AG04449 (cell line): ENCODE measurements around the gene TMEM204.

Source experiments
- CTCF ChIA-PET: fragments of 350-600 bp; formaldehyde crosslinking; extraction: SDS; loops from one replicate; lab custom pipeline; 2021; ENCODE audit warnings: antibody characterized with exemption; lab: Yijun Ruan, JAX
- POLR2A ChIA-PET: fragments of 400-600, 350-600 bp; formaldehyde crosslinking; extraction: SDS; loops from one replicate; lab custom pipeline; 2020; ENCODE audit warnings: antibody characterized with exemption, inconsistent platforms; lab: Yijun Ruan, JAX
- DNase-seq: peaks from one replicate; pipeline ENCODE4 v3.0.0-alpha.2; 2010; ENCODE audit warnings: low read depth, low spot score
- H3K4me3 ChIP-seq: 2 replicates; pipeline ENCODE4 v1.5.1; 2011; ENCODE audit warnings: low read depth, mild to moderate bottlenecking, control low read depth, low read length
- TF ChIP-seq, protein P1 (sequence below): IDR thresholded peaks from one replicate; pipeline ENCODE4 v1.5.1; 2011; ENCODE audit warnings: mild to moderate bottlenecking, moderate library complexity, low read length, control low read depth, inconsistent platforms; ENCODE audit not compliant: insufficient read depth; ENCODE audit errors: missing control alignments

TMEM204 gene

DNA sequence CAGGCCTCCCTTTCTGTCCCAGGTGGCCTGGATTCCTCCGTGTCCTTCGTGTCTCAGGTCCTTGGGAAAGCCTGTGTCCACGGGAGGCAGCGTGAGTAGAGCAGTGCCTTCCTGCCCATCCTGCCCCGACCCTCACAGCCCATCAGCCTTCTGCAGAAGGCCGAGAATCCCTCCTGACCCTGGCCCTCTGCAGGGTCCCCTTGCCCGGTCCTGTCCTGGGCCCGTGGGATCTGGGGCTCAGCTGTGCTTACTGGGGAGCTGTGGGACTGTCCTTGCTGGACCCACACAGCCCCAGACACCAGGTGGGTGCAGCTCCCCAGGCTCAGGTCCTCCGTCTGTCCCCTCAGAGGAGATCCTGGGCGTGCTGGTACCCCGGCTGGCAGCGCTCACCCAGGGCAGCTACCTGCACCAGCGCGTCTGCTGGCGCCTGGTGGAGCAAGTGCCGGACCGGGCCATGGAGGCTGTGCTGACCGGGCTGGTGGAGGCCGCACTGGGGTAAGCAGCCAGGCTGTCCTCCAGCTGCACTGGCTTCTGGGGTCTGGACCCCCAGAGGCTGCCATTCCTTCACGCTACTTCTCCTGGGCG is 36.4 kb upstream of the TMEM204 start:
- CTCF ChIA-PET, result no interaction called here
- no peak overlapping the region for H3K4me3 ChIP-seq
- TF ChIP-seq, protein P1, sequence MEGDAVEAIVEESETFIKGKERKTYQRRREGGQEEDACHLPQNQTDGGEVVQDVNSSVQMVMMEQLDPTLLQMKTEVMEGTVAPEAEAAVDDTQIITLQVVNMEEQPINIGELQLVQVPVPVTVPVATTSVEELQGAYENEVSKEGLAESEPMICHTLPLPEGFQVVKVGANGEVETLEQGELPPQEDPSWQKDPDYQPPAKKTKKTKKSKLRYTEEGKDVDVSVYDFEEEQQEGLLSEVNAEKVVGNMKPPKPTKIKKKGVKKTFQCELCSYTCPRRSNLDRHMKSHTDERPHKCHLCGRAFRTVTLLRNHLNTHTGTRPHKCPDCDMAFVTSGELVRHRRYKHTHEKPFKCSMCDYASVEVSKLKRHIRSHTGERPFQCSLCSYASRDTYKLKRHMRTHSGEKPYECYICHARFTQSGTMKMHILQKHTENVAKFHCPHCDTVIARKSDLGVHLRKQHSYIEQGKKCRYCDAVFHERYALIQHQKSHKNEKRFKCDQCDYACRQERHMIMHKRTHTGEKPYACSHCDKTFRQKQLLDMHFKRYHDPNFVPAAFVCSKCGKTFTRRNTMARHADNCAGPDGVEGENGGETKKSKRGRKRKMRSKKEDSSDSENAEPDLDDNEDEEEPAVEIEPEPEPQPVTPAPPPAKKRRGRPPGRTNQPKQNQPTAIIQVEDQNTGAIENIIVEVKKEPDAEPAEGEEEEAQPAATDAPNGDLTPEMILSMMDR, result no peak
- no peak for DNase-seq
- POLR2A ChIA-PET, result no interaction called here

DNA sequence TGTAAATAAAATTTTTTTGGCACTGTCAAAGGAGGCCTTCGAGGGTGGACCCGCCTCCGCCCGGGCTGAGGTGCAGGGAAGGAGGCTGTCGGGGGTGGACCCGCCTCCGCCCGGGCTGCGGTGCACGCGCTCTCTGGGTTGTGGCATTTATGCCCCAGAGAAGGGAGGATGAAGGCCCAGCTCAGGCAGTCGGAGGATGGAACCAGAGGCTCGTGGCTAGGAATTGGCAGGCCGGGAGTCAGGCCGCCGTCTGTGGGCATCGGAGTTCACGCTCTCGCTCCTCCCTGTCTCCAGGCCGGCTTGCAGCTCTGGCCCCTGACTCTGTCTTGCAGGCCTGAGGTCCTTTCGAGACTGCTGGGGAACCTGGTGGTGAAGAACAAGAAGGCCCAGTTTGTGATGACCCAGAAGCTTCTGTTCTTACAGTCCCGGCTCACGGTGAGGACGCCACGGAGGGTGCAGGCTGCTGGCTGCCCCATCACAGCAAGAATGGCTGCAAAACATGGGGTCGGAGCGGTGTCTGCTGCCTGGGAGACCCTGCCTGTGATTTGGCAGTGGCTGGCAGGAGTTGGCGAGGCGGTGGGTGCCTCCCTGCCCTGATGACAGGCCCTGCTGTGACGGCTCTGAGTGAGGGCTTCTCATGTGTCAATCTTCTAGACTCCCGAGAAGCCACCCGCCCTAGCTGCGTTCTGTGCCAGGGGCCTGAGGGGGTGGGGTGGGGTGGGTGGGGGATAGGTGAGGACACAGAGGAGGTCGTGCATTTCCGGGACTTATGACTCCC is 34.4 kb upstream of the TMEM204 start:
- no peak overlapping the region for H3K4me3 ChIP-seq
- no peak for DNase-seq
- TF ChIP-seq, protein P1, result no peak
- ChIA-PET CTCF (no interaction called here), POLR2A (no interaction called here)

- no peak for DNase-seq
- TF ChIP-seq, protein P1, result no peak
- ChIA-PET CTCF (no interaction called here), POLR2A (no interaction called here)
- H3K4me3 ChIP-seq, result no peak overlapping the region
Measured at GRCh38 chr16:1499756-1500464, 33.6 kb upstream of the TMEM204 start.

- TF ChIP-seq, protein P1, result no peak
- POLR2A ChIA-PET, result no interaction called here
Measured at GRCh38 chr16:1500465-1501150, 32.9 kb upstream of the TMEM204 start.

DNA sequence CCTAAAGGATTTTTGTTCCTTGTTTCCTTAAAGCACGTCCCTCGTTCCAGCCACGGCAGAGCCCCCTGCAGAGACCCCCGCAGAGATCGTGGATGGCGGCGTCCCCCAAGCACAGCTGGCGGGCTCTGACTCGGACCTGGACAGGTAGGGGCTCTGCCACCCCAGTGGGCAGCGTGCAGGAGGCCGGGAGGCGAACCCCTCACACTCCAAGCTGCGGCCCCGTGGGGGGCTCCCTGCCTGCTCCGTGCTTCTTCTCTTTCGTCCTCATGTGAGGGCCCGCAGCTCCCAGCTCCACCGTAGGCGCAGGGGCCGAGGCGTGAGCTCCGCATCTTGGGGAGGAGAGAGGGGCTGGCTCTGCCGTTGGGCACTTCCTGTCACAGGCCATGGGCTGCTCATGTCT is 31.8 kb upstream of the TMEM204 start:
- POLR2A ChIA-PET, result no interaction called here
- TF ChIP-seq, protein P1, result no peak
- CTCF ChIA-PET, result no interaction called here
- DNase-seq, result no peak
- H3K4me3 ChIP-seq, result no peak overlapping the region

More at GRCh38 chr16:1500465-1501150, 32.9 kb upstream of the TMEM204 start:
- CTCF ChIA-PET, result no interaction called here
- DNase-seq, result no peak
- H3K4me3 ChIP-seq, result no peak overlapping the region
